Spleen (tissue), 11 donors: Measurements from ENCODE around the gene IFIT2. TPM values are rescaled to one million over a fixed set of nuclear protein-coding genes. Genes with fewer than 3 reads are reported as not detected.

ENCODE experiments used
- DNase-seq: peaks from one replicate; pipeline ENCODE4 v3.0.0-alpha.2; 2020
- H3K27ac ChIP-seq, 8 donors: fragments of 200-600 bp; sonication (generic) in 7 of 8; 1 replicate in 4 of 8; 2 replicates in 4 of 8; pipeline versions ENCODE4 v1.5.0 to v1.8.0; 2016 to 2021; ENCODE audit warnings: inconsistent platforms in 4 of 8, mild to moderate bottlenecking in 4 of 8, moderate library complexity in 1 of 8
- H3K27me3 ChIP-seq, 7 donors: fragments of 200-600 bp; sonication (generic) in 6 of 7; replicated peaks in 1 of 7; 1 replicate in 4 of 7; 2 replicates in 3 of 7; pipeline versions ENCODE4 v1.5.0 to v1.8.0; 2016 to 2021; ENCODE audit warnings: inconsistent platforms in 3 of 7, mild to moderate bottlenecking in 1 of 7
- H3K36me3 ChIP-seq, 6 donors: fragments of 200-600 bp; sonication (generic) in 5 of 6; 1 replicate in 4 of 6; 2 replicates in 2 of 6; pipeline versions ENCODE4 v1.5.0 to v1.8.0; 2016 to 2021; ENCODE audit warnings: inconsistent platforms in 2 of 6
- H3K4me1 ChIP-seq, 6 donors: fragments of 200-600 bp; sonication (generic) in 5 of 6; 1 replicate in 3 of 6; 2 replicates in 3 of 6; pipeline versions ENCODE4 v1.5.0 to v1.8.0; 2016 to 2021; ENCODE audit warnings: inconsistent platforms in 3 of 6
- H3K4me3 ChIP-seq, 8 donors: fragments of 200-600 bp; sonication (generic) in 7 of 8; 1 replicate in 4 of 8; 2 replicates in 4 of 8; pipeline versions ENCODE4 v1.5.0 to v1.8.0; 2016 to 2021; ENCODE audit warnings: inconsistent platforms in 4 of 8, mild to moderate bottlenecking in 4 of 8, moderate library complexity in 2 of 8
- H3K9me3 ChIP-seq, 8 donors: fragments of 200-600 bp; sonication (generic) in 7 of 8; 1 replicate in 4 of 8; 2 replicates in 4 of 8; pipeline versions ENCODE4 v1.5.0 to v1.8.0; 2016 to 2021; ENCODE audit warnings: inconsistent platforms in 4 of 8
- POLR2A ChIP-seq, 3 donors: fragments of 450-650 bp; IDR thresholded peaks; one replicate each; pipeline ENCODE4 v1.5.1; 2017; ENCODE audit warnings: antibody characterized with exemption in 3 of 3, mild to moderate bottlenecking in 1 of 3
- POLR2AphosphoS5 ChIP-seq, 3 donors: sonication (generic); formaldehyde crosslinking; IDR thresholded peaks; one replicate each; pipeline ENCODE4 v1.5.1; 2017; ENCODE audit warnings: antibody characterized with exemption in 3 of 3
- WGBS, 5 donors: extraction: QIAGEN DNeasy Blood & Tissue Kit in 3 of 5; methylation state at CpG; one replicate each; pipeline versions ENCODE4 v1.1.5 to v1.1.7; 2013 to 2018; 5-methylcytosine and 5-hydroxymethylcytosine counted together
- intact Hi-C: fragments of 100-400 bp; cut with DNase I; formaldehyde crosslinking; loops from one replicate; pipeline ENCODE4 v1.15.0; 2023; ENCODE audit warnings: low total_unique reads
- polyA plus RNA-seq, 3 donors: library from polyadenylated mRNA; stranded (reverse); fragments of 200-250 nt; gene quantifications; one replicate each; pipeline ENCODE4 v1.2.1, GENCODE V29; 2013
- total RNA-seq, 7 donors: library from RNA; depleted of rRNA in 3 of 7; stranded (reverse); fragments of >200 nt in 3 of 7; fragmentation: NEBNext Ultra II Directional in 4 of 7; extraction: Animal tissue kit (Norgen Biotek cat#: 25700) in 4 of 7; gene quantifications; one replicate each; pipeline versions ENCODE4 v1.1.0 to v1.2.1, GENCODE V29; 2016 to 2021
- TF ChIP-seq, protein P1 (sequence below), 11 experiments: fragments of 200-600 bp in 7 of 11; fragments of 450-650 bp in 4 of 11; sonication (generic) in 4 of 11; IDR thresholded peaks in 8 of 11; conservative IDR thresholded peaks in 3 of 11; 1 replicate in 7 of 11; 2 replicates in 4 of 11; pipeline versions ENCODE4 v1.4.0 to v1.8.0; 2016 to 2021; ENCODE audit warnings: antibody characterized with exemption in 11 of 11, inconsistent platforms in 4 of 11, mild to moderate bottlenecking in 1 of 11
- donor health status: healthy with polysubstance abuse.
- donor health status: DM: no; HTN: no; CAD: no; lungs with moderate emphysema.
- donor health status: DM: no; HTN: no; CAD: no.
- donor health status: Bipolar disorder and iron deficiency.
- donor health status: healthy.
- donor health status: DM: no; HTN: no; CAD: no.
- donor health status: DM: yes; HTN: yes; CAD: no.

IFIT2 gene
- total and polyA plus RNA-seq, 10 donors = 6.1 to 22.2 (median 15.9) TPM

DNA sequence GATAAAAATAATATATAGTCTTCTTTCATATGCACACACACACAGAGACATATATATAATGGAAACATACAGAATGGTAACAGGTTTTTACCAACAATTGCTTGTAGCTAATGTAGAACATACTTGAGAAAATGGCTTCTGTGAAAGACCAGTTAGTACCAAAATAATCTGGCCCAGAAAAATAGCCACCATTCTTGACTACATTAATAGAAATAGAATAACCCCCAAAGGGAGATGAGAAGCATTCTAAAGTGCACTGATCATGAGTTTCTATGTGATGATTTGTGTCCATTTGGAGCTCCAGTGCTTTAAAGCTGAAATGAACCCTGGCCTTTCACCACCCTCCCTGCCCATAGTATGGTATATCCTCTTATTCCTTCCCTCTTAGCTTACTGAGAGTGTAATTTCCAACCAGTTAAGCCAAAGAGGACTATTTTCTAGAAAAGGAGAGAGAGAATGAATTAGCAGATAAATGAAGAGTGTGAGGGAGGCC, 22.9 kb upstream of the IFIT2 start:
- Histone ChIP-seq H3K4me3 (no peak overlapping the region), H3K4me1 (peaks cover 4 to 24% (median 10%) of the 10 kb centered on the region in 6 donors), H3K36me3 (no peaks in the 10 kb centered on the region), H3K27me3 (no peaks in the 10 kb centered on the region), H3K27ac (peak overlapping the region in 7 of 8 donors; percentile 10 to 53 (median 20)), H3K9me3 (no peaks in the 10 kb centered on the region)
- DNase-seq = no peak
- intact Hi-C loops = no loop called here
- TF ChIP-seq, protein P1, sequence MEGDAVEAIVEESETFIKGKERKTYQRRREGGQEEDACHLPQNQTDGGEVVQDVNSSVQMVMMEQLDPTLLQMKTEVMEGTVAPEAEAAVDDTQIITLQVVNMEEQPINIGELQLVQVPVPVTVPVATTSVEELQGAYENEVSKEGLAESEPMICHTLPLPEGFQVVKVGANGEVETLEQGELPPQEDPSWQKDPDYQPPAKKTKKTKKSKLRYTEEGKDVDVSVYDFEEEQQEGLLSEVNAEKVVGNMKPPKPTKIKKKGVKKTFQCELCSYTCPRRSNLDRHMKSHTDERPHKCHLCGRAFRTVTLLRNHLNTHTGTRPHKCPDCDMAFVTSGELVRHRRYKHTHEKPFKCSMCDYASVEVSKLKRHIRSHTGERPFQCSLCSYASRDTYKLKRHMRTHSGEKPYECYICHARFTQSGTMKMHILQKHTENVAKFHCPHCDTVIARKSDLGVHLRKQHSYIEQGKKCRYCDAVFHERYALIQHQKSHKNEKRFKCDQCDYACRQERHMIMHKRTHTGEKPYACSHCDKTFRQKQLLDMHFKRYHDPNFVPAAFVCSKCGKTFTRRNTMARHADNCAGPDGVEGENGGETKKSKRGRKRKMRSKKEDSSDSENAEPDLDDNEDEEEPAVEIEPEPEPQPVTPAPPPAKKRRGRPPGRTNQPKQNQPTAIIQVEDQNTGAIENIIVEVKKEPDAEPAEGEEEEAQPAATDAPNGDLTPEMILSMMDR (IDR thresholded peaks at IDR 0.05 in 8 of 11, conservative IDR thresholded peaks at IDR 0.05 in 3 of 11) = no peak
- TF ChIP-seq POLR2AphosphoS5 (IDR thresholded peaks at IDR 0.05) (no peak), POLR2A (IDR thresholded peaks at IDR 0.05) (no peak)

DNA sequence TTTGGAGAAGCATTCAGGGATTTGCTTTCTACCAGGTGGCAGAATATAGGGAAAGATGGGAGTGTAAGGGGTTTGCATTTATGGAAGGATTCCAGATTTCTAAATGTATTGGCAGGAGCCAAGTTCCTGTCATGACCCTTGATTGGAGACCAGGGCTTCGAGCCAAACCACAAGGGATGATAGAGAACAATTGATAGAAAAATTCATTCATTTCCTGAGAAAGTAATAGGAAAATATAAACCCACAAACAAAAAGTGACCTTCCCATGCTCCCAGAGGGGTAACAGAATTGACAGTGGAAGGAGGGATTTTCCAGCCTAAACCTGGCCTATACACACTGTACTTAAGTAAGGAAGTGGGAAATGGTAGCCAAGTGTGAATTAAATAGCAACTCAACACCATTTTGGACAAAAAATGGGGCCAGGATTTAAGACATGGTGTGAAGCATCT, 22.4 kb upstream of the IFIT2 start:
- Histone ChIP-seq H3K9me3 (no peaks in the 10 kb centered on the region), H3K36me3 (no peaks in the 10 kb centered on the region), H3K4me1 (peaks cover 4 to 29% (median 15%) of the 10 kb centered on the region in 6 donors), H3K27me3 (no peaks in the 10 kb centered on the region), H3K4me3 (no peak overlapping the region), H3K27ac (peak overlapping the region in 6 of 8 donors; percentile 10 to 53 (median 25))
- no peak for DNase-seq
- WGBS, 5 donors = 24 to 63% (median 46%) methylated on average over 1 of the region's 1 CpG
- intact Hi-C loops = no loop called here
- no peak for TF ChIP-seq POLR2AphosphoS5 (IDR thresholded peaks at IDR 0.05)
- no peak for TF ChIP-seq POLR2A (IDR thresholded peaks at IDR 0.05)
- TF ChIP-seq, protein P1 (IDR thresholded peaks at IDR 0.05 in 8 of 11, conservative IDR thresholded peaks at IDR 0.05 in 3 of 11) = no peak

DNA sequence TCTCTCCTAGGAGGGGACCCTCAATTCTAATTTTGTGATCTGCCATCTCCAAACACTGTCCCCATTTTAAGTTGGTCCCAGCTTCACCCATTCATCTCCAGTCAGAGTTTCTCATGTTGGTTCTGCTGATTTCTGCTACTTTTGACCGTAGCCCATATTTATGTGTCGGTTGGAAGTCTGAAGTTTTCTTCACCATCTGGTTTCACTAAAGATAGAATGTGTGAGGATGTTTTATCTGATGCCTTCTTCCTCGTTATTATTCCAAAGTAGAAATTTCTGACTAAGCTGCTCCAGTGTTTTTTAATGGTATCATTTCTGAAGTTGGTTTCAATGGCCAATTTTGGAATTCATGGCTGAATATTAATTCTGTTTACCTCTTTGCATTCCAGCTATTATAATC, 21.3 kb upstream of the IFIT2 start:
- TF ChIP-seq, protein P1 (IDR thresholded peaks at IDR 0.05 in 8 of 11, conservative IDR thresholded peaks at IDR 0.05 in 3 of 11) = no peak
- TF ChIP-seq POLR2A (IDR thresholded peaks at IDR 0.05) = no peak
- no peak for TF ChIP-seq POLR2AphosphoS5 (IDR thresholded peaks at IDR 0.05)
- Histone ChIP-seq H3K36me3 (no peaks in the 10 kb centered on the region), H3K4me1 (peaks cover 4 to 29% (median 16%) of the 10 kb centered on the region in 6 donors), H3K4me3 (no peak overlapping the region), H3K27me3 (no peaks in the 10 kb centered on the region), H3K9me3 (no peaks in the 10 kb centered on the region), H3K27ac (no peak overlapping the region)
- DNase-seq = no peak
- intact Hi-C loops = no loop called here
- WGBS, 5 donors = 87 to 93% (median 91%) methylated on average over 3 of the region's 3 CpGs

DNA sequence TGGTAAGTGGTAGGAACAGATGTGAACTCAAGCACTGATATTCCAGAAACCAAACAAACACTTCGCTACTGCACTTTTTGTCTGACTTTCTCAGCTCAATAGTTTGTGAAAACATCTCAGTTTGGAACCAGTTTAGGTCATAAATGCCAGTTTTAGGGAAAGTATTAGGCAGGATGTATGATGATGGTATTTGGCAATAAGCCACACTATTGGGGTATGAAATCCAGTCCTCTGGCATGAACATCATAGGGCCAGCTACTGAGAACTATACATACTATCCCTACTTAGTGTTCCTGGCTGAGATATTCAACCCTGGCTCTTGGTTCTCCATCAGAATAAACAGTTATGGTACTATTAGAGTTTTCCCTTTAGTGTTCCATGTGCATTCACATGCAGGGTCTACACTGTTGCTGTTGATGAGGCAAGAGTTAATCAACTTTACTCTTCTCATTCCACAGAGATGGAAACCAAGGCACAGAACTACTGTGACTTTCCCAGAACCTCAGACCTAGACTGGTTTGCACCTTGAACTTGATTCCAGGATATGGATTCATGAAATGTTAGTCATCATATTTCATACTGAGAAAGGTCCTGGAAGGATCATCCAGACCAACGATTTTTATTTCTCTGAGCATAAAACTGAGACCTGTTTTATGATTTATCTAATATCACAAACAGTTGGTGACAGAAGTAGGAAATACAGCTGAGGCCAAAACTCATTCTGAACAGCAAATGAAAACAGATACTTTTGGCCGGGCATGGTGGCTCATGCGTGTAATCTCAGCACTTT, 20.0 kb upstream of the IFIT2 start:
- intact Hi-C loops = no loop called here
- Histone ChIP-seq H3K4me1 (peaks cover 4 to 29% (median 16%) of the 10 kb centered on the region in 6 donors), H3K9me3 (no peaks in the 10 kb centered on the region), H3K4me3 (no peak overlapping the region), H3K36me3 (no peaks in the 10 kb centered on the region), H3K27ac (no peak overlapping the region), H3K27me3 (no peaks in the 10 kb centered on the region)
- 83 to 94% (median 86%) methylated on average over 4 of the region's 4 CpGs for WGBS, 5 donors
- DNase-seq = no peak
- TF ChIP-seq POLR2AphosphoS5 (IDR thresholded peaks at IDR 0.05) (no peak), POLR2A (IDR thresholded peaks at IDR 0.05) (no peak)
- TF ChIP-seq, protein P1 (IDR thresholded peaks at IDR 0.05 in 8 of 11, conservative IDR thresholded peaks at IDR 0.05 in 3 of 11) = no peak
